OCI-LY3 (cell line): ENCODE measurements around the gene XXYLT1.

ENCODE experiments used
- H2AFZ ChIP-seq: fragments of 200-600, 300-600 bp; shearing (Covaris generic); 2 replicates; pipeline ENCODE4 v1.6.0; 2014; ENCODE audit warnings: antibody characterized with exemption, low read depth, low read length
- H3K27ac ChIP-seq: fragments of 200-600, 300-600 bp; sonication (generic); 2 replicates; pipeline ENCODE4 v1.5.1; 2014; ENCODE audit warnings: mild to moderate bottlenecking, low read length, moderate library complexity, mixed read lengths
- H3K27me3 ChIP-seq: fragments of 200-600, 300-600 bp; sonication (generic); 2 replicates; pipeline ENCODE4 v1.6.1; 2014; ENCODE audit warnings: low read depth, low read length, mixed read lengths
- H3K36me3 ChIP-seq: fragments of 200-600, 300-600 bp; sonication (generic); replicated peaks from 2 replicates; pipeline ENCODE3; 2014; ENCODE audit warnings: low read depth, low read length, mixed read lengths
- H3K4me1 ChIP-seq: fragments of 300-600, 200-600 bp; sonication (generic); 2 replicates; pipeline ENCODE4 v1.6.1; 2014; ENCODE audit warnings: low read length, mixed read lengths
- H3K4me2 ChIP-seq: fragments of 200-600, 300-600 bp; sonication (generic); 2 replicates; pipeline ENCODE4 v1.6.1; 2014; ENCODE audit warnings: low read length, mixed read lengths
- H3K4me3 ChIP-seq: fragments of 300-600, 200-600 bp; sonication (generic); 2 replicates; pipeline ENCODE4 v1.5.1; 2014; ENCODE audit warnings: antibody characterized with exemption, mild to moderate bottlenecking, low read length, moderate library complexity
- H3K79me2 ChIP-seq: fragments of 300-600, 200-600 bp; shearing (Covaris generic); 2 replicates; pipeline ENCODE4 v1.6.1; 2014; ENCODE audit warnings: mild to moderate bottlenecking, low read length, mixed read lengths
- H3K9ac ChIP-seq: fragments of 300-600, 200-600 bp; shearing (Covaris generic); 2 replicates; pipeline ENCODE4 v1.6.0; 2014; ENCODE audit warnings: mild to moderate bottlenecking, low read length, moderate library complexity
- H3K9me3 ChIP-seq: fragments of 200-600, 300-600 bp; shearing (Covaris generic); 2 replicates; pipeline ENCODE4 v1.6.1; 2014; ENCODE audit warnings: low read length, mixed read lengths; ENCODE audit not compliant: insufficient read depth
- H4K20me1 ChIP-seq: fragments of 200-600, 300-600 bp; sonication (generic); 2 replicates; pipeline ENCODE4 v1.6.1; 2016; ENCODE audit warnings: low read length, mixed read lengths; ENCODE audit not compliant: insufficient read depth
- CTCF ChIP-seq: fragments of 200-600, 300-600 bp; sonication (generic); IDR thresholded peaks from 2 replicates; pipeline ENCODE4 v1.5.1; 2014; ENCODE audit warnings: antibody characterized with exemption, low read length, low read depth
- EZH2phosphoT487 ChIP-seq: fragments of 200-600 bp; shearing (Covaris generic); IDR thresholded peaks from 2 replicates; pipeline ENCODE4 v1.6.1; 2018; ENCODE audit warnings: antibody characterized with exemption, mixed run types, low read depth

Gene XXYLT1

GRCh38 chr3:195032106-195032759 lies 238.7 kb downstream of the XXYLT1 start:
- no peaks in the 10 kb centered on the region for H3K9me3 ChIP-seq
- no peak overlapping the region for H3K4me2 ChIP-seq
- H4K20me1 ChIP-seq = no peaks in the 10 kb centered on the region
- no peak overlapping the region for H3K27ac ChIP-seq
- H3K9ac ChIP-seq = no peak overlapping the region
- peaks cover 18% of the 10 kb centered on the region for H3K4me1 ChIP-seq
- H3K4me3 ChIP-seq = no peak overlapping the region
- H3K36me3 ChIP-seq = no peaks in the 10 kb centered on the region
- no peak for TF ChIP-seq CTCF
- no peak for TF ChIP-seq EZH2phosphoT487
- H2AFZ ChIP-seq = no peak overlapping the region
- H3K79me2 ChIP-seq = no peaks in the 10 kb centered on the region
- 0 out of 2 replicates have a peak, but pooled peaks cover 3% of the 10 kb centered on the region for H3K27me3 ChIP-seq

GRCh38 chr3:195031574-195032003 lies 239.4 kb downstream of the XXYLT1 start:
- no peaks in the 10 kb centered on the region for H3K9me3 ChIP-seq
- no peaks in the 10 kb centered on the region for H3K36me3 ChIP-seq
- no peak overlapping the region for H3K27ac ChIP-seq
- no peaks in the 10 kb centered on the region for H3K79me2 ChIP-seq
- peaks cover 18% of the 10 kb centered on the region for H3K4me1 ChIP-seq
- H2AFZ ChIP-seq = no peak overlapping the region
- H4K20me1 ChIP-seq = no peaks in the 10 kb centered on the region
- H3K4me3 ChIP-seq = no peak overlapping the region
- TF ChIP-seq EZH2phosphoT487 (no peak), CTCF (no peak)
- H3K4me2 ChIP-seq = no peak overlapping the region
- no peak overlapping the region for H3K9ac ChIP-seq
- 0 out of 2 replicates have a peak, but pooled peaks cover 3% of the 10 kb centered on the region for H3K27me3 ChIP-seq

- no peaks in the 10 kb centered on the region for H3K36me3 ChIP-seq
- H3K4me3 ChIP-seq = no peak overlapping the region
- H4K20me1 ChIP-seq = no peaks in the 10 kb centered on the region
- H3K27me3 ChIP-seq = 0 out of 2 replicates have a peak, but pooled peaks cover 3% of the 10 kb centered on the region
- no peaks in the 10 kb centered on the region for H3K9me3 ChIP-seq
- TF ChIP-seq EZH2phosphoT487 (no peak), CTCF (no peak)
- no peaks in the 10 kb centered on the region for H3K79me2 ChIP-seq
- peaks cover 18% of the 10 kb centered on the region for H3K4me1 ChIP-seq
- no peak overlapping the region for H3K4me2 ChIP-seq
- no peak overlapping the region for H3K9ac ChIP-seq
- no peak overlapping the region for H3K27ac ChIP-seq
- no peak overlapping the region for H2AFZ ChIP-seq
Measured at GRCh38 chr3:195030791-195031321, 240.1 kb downstream of the XXYLT1 start.

GRCh38 chr3:195028877-195029606 lies 241.9 kb downstream of the XXYLT1 start:
- no peaks in the 10 kb centered on the region for H3K79me2 ChIP-seq
- no peaks in the 10 kb centered on the region for H3K9me3 ChIP-seq
- no peak overlapping the region for H3K4me2 ChIP-seq
- H3K4me1 ChIP-seq = peaks cover 16% of the 10 kb centered on the region
- no peak overlapping the region for H3K4me3 ChIP-seq
- TF ChIP-seq CTCF (no peak), EZH2phosphoT487 (no peak)
- no peak overlapping the region for H3K9ac ChIP-seq
- H3K36me3 ChIP-seq = no peaks in the 10 kb centered on the region
- no peak overlapping the region for H3K27ac ChIP-seq
- H3K27me3 ChIP-seq = 0 out of 2 replicates have a peak, but pooled peaks cover under 1% of the 10 kb centered on the region
- H2AFZ ChIP-seq = no peak overlapping the region
- no peaks in the 10 kb centered on the region for H4K20me1 ChIP-seq
